Measurements from ENCODE around the gene PCDHGC4. TPM values are rescaled to one million over a fixed set of nuclear protein-coding genes. Genes with fewer than 3 reads are reported as not detected.

Gene PCDHGC4
- total RNA-seq, 1 donor from 2014 or later = 1.5 TPM

GRCh38 chr5:141465351-141465750, 19.5 kb upstream of the PCDHGC4 start:
- intact Hi-C loops (cut with DNase I) = no loop called here
- ATAC-seq (no peak), DNase-seq (no peak)
- no peaks in the 10 kb centered on the region for H3K9me3 ChIP-seq
- no peak overlapping the region for H3K4me3 ChIP-seq
- H3K27me3 ChIP-seq (ENCODE audit: low read depth) = no peaks in the 10 kb centered on the region
- H3K36me3 ChIP-seq = no peaks in the 10 kb centered on the region
- TF ChIP-seq CTCF (IDR thresholded peaks at IDR 0.05) = no peak
- no peak overlapping the region for H3K27ac ChIP-seq
- H3K4me1 ChIP-seq = no peaks in the 10 kb centered on the region

GRCh38 chr5:141475625-141476131, 9.2 kb upstream of the PCDHGC4 start, which contains the start of gene PCDHGC3:
TSS of gene PCDHGC3 (plus strand) at chr5:141475966. CDS start at chr5:141476117, 151 bp downstream.
- peak within 1 kb of the TSS; percentile 63 for H3K4me3 ChIP-seq
- no peaks in the 10 kb centered on the region for H3K9me3 ChIP-seq
- no peaks in the 10 kb centered on the region for H3K36me3 ChIP-seq
- DNase-seq = peak; percentile 89
- TF ChIP-seq CTCF (IDR thresholded peaks at IDR 0.05) = peak; percentile 35
- intact Hi-C loops (cut with DNase I) = no loop called here
- peak within 1 kb of the TSS; percentile 79 for H3K27ac ChIP-seq
- peaks cover 40% of the 10 kb centered on the region for H3K4me1 ChIP-seq
- peaks cover 13% of the 10 kb centered on the region for H3K27me3 ChIP-seq (ENCODE audit: low read depth)
- ATAC-seq = peak; percentile 98 to 99

- H3K9me3 ChIP-seq = no peaks in the 10 kb centered on the region
- peak; percentile 71 to 72 for ATAC-seq
These were observed 8.5 kb upstream of the PCDHGC4 start for GRCh38 chr5:141476132-141476911.

GRCh38 chr5:141477044-141477575, 7.7 kb upstream of the PCDHGC4 start:
- peaks cover 13% of the 10 kb centered on the region for H3K27me3 ChIP-seq (ENCODE audit: low read depth)
- H3K27ac ChIP-seq = peak overlapping the region; percentile 79
- H3K4me3 ChIP-seq = peak overlapping the region; percentile 63
- intact Hi-C loops (cut with DNase I) = no loop called here
- DNase-seq = no peak
- H3K9me3 ChIP-seq = no peaks in the 10 kb centered on the region
- H3K4me1 ChIP-seq = peaks cover 44% of the 10 kb centered on the region
- no peaks in the 10 kb centered on the region for H3K36me3 ChIP-seq
- TF ChIP-seq CTCF (IDR thresholded peaks at IDR 0.05) = no peak
- ATAC-seq = no peak

More at GRCh38 chr5:141476132-141476911, 8.5 kb upstream of the PCDHGC4 start:
- H3K4me1 ChIP-seq = peaks cover 40% of the 10 kb centered on the region
- TF ChIP-seq CTCF (IDR thresholded peaks at IDR 0.05) = no peak
- H3K27ac ChIP-seq = peak overlapping the region; percentile 79
- H3K27me3 ChIP-seq (ENCODE audit: low read depth) = peaks cover 13% of the 10 kb centered on the region
- peak overlapping the region; percentile 63 for H3K4me3 ChIP-seq
- no peaks in the 10 kb centered on the region for H3K36me3 ChIP-seq
- intact Hi-C loops (cut with DNase I) = no loop called here
- peak; percentile 61 for DNase-seq

GRCh38 chr5:141477815-141478214, 7.0 kb upstream of the PCDHGC4 start:
- intact Hi-C loops (cut with DNase I) = no loop called here

More at GRCh38 chr5:141477815-141478214, 7.0 kb upstream of the PCDHGC4 start:
- Histone ChIP-seq H3K36me3 (no peaks in the 10 kb centered on the region), H3K27ac (no peak overlapping the region), H3K4me3 (peak overlapping the region; percentile 63), H3K27me3 (ENCODE audit: low read depth) (peaks cover 13% of the 10 kb centered on the region), H3K9me3 (no peaks in the 10 kb centered on the region), H3K4me1 (peaks cover 44% of the 10 kb centered on the region)
- DNase-seq (no peak), ATAC-seq (no peak)
- TF ChIP-seq CTCF (IDR thresholded peaks at IDR 0.05) = no peak
